ENCODE measurements around the gene MOB3A.

- TF ChIP-seq IKZF1 (IDR thresholded peaks at IDR 0.05): no peak
- TF ChIP-seq CTCF (CRISPR knock-in tag; IDR thresholded peaks at IDR 0.05): no peak
- no peak for TF ChIP-seq REXO4 (CRISPR knock-in tag; IDR thresholded peaks at IDR 0.05; ENCODE audit: borderline replicate concordance)
- TF ChIP-seq KAT2B (IDR thresholded peaks at IDR 0.05; ENCODE audit: borderline replicate concordance, low read depth, low read length): no peak
- TF ChIP-seq IRX3 (CRISPR knock-in tag; IDR thresholded peaks at IDR 0.05; ENCODE audit: borderline replicate concordance, low read depth): no peak
- TF ChIP-seq SNAPC2 (CRISPR knock-in tag; IDR thresholded peaks at IDR 0.05): no peak
- no peak for TF ChIP-seq HOMEZ (CRISPR knock-in tag; IDR thresholded peaks at IDR 0.05; ENCODE audit: low read depth)
- TF ChIP-seq TBP (CRISPR knock-in tag; IDR thresholded peaks at IDR 0.05): no peak
- no peak for TF ChIP-seq ZFY (CRISPR knock-in tag; IDR thresholded peaks at IDR 0.05)
- TF ChIP-seq ZNF274 (CRISPR knock-in tag; IDR thresholded peaks at IDR 0.05): no peak
- TF ChIP-seq ZNF235 (CRISPR knock-in tag; IDR thresholded peaks at IDR 0.05; ENCODE audit: borderline replicate concordance): no peak
- no peak for TF ChIP-seq HDAC2 (CRISPR knock-in tag; IDR thresholded peaks at IDR 0.05)
- TF ChIP-seq POLR2A (IDR thresholded peaks at IDR 0.05; ENCODE audit: insufficient read depth in 1 of 2, low read depth in 2 of 2, low read length in 2 of 2): no peak
These were observed 34.0 kb upstream of the MOB3A start for GRCh38 chr19:2129892-2130770.

Data from HepG2 (cell line).